IPS-NIHi11 (cell line): ENCODE measurements around the gene NOTCH4.
"Not testable (repeated sequence)": the region's sequence is repeated elsewhere in the genome, so short reads cannot be mapped to it uniquely, and the experiment has no call there.

ENCODE experiments used
- DNase-seq: peaks from one replicate; pipeline ENCODE4 v3.0.0; 2012; ENCODE audit warnings: mixed read lengths, low spot score

The NOTCH4 gene

DNA sequence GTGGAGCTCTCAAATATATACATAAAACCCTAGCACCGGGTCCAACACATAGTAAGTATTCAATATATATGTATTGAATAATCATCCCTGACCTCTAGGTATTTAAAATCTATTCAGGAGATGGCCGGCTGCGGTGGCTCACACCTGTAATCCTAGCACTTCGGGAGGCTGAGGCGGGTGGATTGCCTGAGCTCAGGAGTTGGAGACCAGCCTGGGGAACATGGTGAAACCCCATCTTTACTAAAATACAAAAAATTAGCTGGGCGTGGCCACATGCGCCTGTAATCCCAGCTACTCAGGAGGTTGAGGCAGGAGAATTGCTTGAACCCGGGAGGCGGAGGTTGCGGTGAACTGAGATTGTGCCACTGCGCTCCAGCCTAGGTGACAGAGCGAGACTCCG, 30.8 kb downstream of the NOTCH4 start:
- DNase-seq, result not testable (repeated sequence)

DNA sequence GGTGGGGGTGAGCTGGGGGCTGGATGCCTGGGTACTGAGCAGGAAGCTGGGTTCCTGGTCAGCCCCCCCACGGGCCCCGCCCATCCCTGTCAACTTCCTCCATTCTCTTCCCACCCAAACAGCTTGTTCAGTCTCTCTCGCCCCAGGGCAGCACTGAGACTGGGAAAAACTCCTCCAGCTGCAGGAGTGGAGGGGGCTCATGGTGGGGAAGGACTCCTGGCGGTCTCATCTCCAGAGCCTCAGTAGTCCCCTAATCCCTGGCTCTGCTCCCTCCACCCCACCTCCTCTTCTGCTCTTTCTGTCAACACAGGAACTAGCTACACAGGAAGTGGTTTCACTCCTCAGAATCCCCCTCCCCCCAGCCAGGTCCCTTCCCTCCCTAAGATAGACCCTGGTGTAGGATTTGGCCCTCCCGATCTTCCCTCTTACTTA, 31.2 kb downstream of the NOTCH4 start, which contains the start of gene GPSM3:
TSS of gene GPSM3 (minus strand) at position 36 of the 432 bp plus-strand sequence. CDS start 130 bp downstream, outside the sequence.
- DNase-seq, result no peak

DNA sequence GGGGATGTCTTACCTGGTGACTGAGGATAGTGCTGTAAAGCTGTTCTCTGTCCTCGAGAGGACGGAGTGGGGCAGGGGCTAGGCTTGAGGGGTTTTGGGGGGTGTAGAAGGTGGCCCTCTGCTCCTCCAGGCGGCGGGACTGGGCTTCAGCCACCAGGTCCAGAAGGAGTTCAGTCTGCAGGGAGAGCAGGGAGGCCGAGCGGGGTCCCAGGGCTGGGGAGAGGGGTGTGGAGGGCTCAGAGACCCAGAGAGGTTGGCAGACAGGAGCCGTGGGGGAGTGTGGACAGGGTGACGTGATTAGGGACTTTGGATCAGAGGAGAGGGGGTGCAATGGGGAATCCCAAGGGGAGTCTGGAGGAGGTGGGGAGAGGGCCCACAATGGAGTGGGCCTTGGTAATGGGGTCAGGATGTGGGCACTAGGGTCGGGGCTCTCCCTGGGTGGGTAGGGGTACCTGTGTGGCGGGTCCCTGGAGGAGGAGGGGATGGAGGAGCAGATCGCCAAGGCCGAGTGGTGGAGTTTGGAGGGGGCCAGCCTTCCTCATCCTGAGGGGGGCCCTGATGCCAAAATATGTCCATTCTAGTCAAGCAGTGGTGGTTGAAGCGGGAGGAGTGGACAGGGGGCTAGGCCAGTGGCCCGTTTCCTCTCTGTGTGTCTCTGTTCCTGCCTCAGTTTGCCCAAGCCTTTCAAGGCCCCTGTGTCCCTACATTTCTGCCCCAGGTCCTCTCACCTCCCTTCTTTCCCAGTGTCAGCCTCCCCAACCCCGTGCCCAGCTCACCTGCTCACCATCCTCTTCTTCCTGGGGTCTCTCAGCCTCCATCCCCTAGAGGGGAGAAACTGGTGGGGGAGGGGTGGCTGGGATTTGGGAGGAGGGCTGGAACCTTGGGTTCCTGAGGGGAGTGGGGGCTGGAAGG, 31.9 kb downstream of the NOTCH4 start:
- no peak for DNase-seq

DNA sequence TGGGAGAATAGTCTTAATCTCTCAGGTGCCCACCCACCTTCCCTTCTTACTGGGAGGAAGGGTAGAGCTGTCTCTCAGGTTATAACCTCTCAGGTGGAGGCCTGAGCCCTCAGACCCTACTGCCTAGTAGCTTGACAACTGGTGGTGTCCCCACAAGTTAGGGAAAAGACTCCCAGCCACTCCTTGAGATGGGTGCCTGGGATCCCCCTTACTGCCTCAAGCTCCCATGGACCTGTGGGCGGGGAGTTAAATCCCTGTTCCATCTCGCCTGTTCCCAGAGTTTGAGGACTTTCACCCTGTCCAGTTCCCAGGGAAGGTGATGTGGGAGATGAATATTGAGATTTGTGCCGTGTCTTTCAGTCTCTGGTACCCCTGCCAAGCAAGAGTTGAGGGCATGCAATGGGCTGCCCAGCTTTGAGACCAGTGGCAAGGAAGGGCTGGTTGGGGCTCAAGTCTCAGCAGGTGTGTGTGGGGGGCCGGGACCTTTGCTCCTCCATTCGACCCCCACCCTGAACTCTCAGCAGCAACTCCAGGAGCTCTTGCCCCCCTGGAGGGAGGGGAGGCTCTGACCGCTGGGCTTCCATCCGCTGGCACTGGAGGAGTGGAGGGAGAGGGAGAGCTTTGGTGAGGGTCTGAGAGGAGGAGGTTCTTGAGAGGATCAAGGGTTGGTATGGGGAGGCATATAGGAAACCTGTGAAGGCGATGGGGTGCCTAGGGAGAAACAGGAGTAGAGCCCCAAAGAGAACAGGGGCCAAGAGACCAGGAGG, 32.8 kb downstream of the NOTCH4 start:
- DNase-seq, result no peak

DNA sequence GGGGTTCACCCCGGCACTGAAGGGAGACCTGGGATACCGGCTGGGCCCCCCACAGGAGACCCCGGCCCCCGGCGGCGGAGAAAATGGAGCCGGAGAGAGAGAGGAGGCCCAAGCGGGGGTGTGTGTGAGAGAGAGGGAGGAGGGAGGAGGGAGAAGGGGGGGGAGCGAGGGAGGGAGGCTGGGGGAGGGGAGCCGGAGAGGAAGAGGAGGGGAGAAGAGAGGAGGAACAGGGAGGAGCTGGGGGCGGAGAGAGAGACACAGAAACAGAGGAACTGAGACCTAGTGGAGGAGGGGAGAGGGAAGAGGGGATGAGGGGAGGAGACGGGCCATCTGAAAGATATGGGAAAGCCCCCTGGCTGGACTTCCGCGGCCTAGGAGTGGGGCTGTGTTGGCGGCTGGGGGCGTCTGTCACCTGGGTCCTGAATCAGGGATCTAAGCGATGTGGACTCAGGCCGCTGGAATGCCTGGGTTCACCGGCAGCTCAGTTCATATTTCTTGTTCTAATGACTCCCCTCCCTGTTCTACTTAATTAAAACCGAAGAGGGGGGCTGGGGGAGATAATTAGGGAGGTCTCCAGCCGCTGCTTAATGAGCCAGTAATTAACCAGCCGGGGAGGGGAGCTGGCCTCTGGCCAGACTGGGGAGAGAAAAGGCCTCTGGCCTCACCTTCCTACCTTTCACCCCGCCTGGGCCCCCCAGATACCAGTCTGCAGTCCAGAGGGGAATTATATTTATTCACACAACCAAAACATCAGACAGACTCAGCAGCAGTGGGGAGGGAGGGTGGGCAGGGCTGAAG, 33.6 kb downstream of the NOTCH4 start, which contains the start of gene PBX2:
TSS of gene PBX2 (minus strand) at position 149 of the 798 bp plus-strand sequence. CDS start 287 bp downstream, outside the sequence.
- DNase-seq, result peak; percentile 75

DNA sequence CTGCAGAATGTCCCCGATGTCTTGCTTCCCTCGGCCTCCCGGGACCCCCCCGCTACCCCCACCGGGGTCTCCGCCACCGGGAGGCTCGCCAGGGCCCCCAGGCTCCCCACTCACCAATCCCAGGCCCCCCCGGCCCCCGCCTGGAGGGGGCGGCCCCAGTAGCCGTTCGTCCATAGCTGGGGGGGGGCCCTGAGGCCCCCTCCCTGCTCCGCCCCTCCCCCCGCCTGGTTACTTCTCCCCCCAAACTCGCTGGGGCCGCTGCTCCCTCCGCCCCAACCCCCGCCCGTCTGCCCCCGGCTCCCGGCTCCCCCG, 34.2 kb downstream of the NOTCH4 start:
- no peak for DNase-seq

DNA sequence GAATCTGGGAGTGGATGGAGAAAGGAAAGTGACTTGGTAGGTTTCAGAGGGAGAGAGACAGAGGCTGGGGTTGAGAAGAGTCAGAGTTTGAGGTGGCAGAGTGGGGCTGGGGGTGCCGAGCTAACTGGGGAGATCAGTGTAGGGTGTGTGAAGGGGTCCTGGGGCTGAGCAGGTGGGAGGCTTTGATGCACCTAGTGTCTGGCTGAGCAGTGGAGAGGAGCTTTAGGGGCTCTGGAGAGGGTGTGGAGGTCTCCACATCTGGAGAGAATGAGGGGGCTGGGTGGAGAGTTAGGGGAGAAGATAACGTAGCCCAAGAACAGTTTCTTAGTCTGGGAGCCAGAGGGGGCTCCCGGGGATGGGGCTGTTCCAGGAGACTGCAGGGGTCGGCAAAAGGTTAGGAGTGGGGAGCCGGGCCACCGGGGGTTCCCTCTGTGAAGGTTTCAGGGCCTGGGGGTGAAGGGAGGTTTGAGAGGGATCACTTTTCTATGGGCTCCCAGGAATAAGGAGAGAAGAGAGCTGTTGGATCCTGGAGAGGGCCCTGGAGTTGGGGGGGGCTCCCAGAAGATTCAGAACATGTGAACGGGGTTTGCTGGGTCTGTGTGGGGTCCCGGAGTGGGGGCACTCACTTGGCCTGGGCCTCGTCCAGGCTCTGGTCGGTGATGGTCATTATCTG, 34.7 kb downstream of the NOTCH4 start:
- DNase-seq, result no peak

DNA sequence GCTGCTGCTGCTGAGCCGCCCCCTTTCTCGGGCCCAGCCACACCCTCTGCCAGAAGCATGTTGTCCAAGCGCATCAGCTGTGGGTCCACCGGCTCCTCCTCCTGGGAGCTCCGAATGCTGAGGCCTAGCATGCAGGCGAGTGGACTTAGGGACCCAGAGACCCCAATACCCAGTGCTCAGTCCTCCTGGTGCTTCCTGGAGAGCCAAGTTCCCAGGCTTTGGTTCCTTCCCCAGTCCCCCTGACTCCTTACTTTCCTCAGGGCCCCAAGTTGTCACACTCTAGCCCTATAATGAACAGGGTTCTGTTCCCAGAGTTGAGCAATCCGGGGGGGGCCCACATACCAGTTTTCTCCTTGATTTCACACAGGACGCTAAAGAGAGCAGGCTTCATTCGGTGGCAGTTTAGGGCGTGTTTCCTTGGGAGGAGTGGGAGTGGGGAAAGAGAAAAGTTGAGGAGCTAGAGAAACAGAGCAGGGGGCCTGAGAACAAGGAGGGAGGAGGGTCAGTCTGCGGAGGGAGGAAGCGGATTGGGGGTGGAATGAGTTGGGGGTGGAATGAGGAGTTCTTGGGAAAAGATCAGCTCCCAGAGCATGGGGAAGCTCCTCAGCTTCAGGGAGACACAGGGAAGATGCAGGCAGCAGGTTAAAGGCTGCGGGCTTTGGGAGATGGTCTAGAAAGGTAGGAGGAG, 35.3 kb downstream of the NOTCH4 start:
- DNase-seq, result no peak

DNA sequence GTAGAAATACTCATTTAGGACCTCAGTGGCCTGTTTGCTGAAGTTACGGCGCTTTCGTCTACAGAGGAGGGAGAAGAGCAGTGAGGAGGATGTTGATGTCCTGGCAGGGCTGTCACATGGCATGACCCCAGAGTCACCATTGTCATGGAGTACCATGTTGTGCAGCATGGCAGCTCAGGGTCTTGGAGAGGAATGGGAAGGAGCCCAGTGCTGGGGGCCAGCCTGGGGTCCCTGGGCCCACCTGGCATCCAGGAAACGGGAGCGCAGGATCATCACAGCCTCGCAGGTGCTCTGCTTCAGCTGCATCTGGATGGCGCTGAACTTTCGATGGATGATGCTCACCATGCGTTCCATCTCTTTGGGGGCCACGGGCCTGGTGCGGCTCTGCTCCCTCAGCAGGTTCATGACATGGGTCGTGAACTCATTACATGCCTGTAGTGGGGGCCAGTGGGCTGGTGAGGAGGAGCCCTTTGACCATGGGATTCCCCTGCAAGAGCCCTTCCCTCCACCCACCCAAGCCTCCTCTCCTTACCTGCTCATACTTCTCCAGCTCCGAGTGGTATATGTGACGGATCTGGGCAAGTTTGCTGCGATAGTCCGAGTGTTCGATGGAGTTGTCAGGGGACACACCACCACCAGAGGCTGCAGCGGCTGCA, 36.0 kb downstream of the NOTCH4 start:
- DNase-seq, result not testable (repeated sequence)

DNA sequence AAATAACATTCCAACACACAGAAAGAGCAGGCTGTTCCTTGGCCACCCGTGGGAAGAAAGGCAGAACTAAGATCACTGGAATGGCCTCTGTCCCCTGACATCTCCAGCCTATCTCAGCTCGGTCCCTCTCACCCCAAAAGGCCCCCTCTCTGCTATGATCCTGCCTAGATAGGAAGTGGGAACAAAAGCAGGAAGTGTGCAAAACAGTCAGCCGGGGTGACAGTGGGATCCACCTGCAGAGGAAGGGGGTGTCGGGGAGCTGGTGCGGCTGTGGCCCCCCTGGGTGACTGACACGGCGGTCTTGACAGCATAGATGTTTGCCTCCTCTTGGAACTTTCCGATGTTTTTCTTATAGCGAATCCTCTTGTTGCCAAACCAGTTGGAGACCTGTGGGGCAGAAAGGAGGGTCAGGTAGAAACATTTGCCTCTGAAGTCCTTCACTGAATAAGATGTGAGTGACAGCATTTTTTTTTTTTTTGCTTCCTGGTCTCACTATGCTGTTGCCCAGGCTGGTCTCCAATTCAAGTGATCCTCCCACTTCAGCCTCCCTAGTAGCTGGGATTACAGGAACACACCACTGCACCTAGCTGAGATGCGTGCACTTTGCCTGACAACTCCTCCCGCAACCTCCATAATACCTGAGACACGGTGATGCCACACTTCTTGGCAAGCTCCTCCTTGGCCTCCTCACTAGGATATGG, 36.7 kb downstream of the NOTCH4 start:
- no peak for DNase-seq

DNA sequence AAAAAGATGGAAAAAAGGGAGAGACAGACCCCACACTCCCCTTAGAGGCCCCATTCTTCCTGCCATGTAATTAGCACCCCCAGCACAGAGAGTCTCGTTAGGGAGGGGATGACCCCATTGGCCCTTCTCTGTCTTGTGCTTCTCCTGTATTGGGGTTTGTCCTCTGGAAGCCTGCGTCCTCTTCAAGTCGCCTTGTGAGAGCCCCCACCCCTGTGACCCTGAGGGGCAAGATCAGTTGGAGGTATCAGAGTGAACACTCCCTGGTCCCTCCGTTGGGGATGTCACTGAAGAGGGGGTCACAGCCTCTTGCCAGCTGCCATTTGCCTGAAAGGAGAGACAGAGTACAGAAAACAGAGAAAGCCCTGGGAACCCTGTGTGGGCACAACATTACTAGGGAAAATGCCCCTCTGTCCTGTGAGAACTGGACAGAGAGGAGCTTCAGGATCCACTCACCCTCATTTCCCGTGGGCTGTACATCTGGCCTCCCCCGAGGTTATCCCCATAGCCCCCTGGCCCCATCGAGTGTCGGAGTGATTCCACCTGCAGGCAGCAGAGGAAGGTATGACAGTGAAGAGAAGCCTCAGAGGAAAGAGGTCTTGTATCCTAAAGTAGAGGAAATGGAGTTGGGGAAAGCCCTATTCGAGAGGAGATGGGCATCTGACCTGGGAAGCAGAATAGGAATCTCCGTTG, 37.6 kb downstream of the NOTCH4 start:
- DNase-seq, result not testable (repeated sequence)

DNA sequence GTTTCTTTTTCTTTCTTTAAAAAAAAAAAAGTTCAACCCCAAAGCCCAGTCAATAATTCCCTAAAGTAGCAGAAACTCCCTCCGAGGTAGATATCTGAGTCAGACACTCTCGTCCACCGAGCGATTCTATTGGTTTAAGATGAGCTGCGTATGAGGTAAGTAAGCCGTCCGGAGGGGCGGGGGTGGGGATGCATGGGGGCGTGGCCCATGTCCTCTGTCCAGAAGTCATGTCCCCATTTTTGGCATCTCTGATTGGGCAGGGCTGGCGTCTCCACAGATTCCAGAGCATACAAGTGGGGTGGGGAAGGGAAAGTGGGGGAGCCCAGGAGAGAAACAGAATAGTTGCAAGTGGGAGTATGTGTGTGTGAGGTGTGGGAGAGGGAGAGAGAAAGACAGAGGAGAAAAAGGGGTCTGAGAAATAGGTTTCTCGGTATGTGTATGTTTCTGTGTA, 38.2 kb downstream of the NOTCH4 start:
- peak; percentile 60 for DNase-seq

DNA sequence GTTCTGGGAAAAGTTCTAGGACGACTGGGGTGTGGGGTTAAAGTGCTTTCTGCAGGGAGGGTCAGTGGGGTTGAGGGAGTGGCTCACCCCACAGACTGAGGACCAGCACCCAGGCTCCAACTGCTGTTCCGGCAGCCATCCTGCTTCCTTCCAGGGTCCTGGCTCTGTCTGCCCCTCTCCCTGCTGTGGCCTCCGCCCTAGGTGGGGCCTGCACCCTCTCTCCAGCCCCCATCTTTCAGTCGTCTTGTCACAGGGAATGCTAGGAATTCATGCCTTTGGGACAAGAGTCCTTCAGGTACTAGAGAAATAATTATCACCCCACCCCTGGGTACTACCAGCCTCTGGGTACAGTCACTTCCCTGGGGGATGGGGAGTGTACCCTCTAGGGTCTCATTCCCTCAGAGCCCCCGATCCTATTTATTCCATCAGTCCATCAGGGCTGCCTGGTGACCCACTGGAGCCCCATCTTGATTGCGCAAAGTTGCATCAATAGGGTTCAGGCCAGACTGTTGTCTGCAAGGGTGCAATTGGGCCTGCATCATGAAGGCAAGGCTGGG, 39.7 kb downstream of the NOTCH4 start, which contains the start of gene AGER:
TSS of gene AGER (minus strand) at position 170 of the 557 bp plus-strand sequence. CDS start at position 139, 31 bp downstream.
- no peak for DNase-seq

DNA sequence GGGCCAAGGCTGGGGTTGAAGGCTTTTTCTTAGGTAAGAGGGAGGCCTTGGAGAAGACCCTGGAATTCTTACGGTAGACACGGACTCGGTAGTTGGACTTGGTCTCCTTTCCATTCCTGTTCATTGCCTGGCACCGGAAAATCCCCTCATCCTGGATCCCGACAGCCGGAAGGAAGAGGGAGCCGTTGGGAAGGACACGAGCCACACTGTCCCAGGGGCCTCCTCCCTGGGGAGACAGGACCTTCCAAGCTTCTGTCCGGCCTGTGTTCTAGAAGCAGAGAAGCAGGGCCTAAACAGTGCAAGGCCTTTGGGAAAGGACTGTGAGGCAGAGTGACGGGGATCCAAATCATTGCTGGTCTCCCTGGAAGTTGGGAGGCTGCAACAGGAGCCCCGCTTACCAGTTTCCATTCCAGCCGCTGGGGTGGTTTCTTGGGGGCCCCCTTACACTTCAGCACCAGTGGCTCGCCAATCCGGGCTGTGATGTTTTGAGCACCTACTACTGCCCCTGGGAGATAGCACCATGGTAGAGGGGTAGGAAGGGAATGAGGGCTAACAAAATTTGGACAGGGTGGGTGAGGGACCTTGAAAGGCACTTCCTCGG, 40.3 kb downstream of the NOTCH4 start:
- DNase-seq, result no peak

DNA sequence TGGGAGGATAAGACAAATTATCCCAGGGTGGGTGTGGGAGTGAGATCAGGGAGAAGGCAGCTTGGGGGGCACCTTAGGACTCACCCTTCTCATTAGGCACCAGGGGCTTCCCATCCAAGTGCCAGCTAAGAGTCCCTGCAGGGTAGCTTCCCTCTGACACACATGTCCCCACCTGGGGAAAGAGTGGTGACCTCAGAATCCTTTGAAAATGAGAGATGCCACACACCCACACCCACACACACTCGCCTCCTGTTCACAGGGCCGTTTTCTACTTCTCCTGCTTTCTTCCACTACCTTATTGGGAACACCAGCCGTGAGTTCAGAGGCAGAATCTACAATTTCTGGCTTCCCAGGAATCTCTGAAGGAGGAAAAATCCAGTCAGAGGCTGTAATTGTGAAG, 40.8 kb downstream of the NOTCH4 start:
- DNase-seq, result no peak

DNA sequence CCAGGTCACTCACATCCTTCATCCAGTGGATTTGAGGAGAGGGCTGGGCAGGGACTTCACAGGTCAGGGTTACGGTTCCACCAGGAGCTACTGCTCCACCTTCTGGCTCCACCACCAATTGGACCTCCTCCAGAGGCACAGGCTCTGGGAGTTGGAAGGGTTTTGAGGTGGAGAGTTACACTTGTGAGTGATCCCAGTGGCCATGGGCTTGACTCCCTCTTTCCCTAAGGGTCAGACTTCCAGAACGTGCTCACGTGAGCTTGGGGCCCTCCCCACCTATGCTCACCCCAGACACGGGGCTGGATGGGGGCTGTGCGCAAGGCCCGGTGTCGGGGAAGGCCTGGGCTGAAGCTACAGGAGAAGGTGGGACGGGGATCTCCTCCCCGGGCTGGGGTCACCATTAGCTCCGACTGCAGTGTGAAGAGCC, 41.3 kb downstream of the NOTCH4 start:
- DNase-seq, result no peak

DNA sequence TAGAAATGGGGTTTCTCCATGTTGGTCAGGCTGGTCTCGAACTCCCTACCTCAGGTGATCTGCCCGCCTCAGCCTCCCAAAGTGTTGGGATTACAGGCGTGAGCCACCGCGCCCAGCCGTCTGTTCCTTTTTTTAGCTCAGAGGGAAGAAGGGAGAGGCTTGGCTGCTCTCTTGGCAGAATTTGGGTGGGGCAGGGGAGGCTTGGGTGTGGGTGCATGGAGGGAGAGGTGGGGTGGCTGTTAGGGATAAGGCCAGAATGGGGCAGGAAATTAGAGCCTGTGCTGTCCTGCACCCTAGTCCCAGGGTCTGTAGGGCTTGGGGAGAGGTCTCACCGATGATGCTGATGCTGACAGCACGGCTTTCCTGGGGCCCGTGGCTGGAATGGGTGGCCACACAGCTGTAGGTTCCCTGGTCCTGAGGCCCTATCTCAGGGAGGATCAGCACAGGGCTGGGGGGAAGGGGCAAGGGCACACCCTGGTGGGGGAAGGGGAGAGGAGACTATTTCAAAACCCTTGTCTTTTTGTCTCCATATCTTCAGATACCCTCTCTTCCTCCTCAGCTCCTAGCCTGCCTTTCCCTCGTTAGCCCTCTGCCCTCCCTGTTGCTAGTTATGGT, 41.8 kb downstream of the NOTCH4 start:
- no peak for DNase-seq
